GM18909 (cell line): ENCODE data around the gene STX1A.
"Not testable (repeated sequence)": the region's sequence is repeated elsewhere in the genome, so short reads cannot be mapped to it uniquely, and the experiment has no call there.

Experiments
- ATAC-seq: cut with Tn5 transposase; IDR thresholded peaks from one replicate; pipeline ENCODE4 v1.9.1; 2021; ENCODE audit warnings: mild to moderate bottlenecking; ENCODE audit not compliant: unreplicated experiment, poor library complexity

STX1A gene

DNA sequence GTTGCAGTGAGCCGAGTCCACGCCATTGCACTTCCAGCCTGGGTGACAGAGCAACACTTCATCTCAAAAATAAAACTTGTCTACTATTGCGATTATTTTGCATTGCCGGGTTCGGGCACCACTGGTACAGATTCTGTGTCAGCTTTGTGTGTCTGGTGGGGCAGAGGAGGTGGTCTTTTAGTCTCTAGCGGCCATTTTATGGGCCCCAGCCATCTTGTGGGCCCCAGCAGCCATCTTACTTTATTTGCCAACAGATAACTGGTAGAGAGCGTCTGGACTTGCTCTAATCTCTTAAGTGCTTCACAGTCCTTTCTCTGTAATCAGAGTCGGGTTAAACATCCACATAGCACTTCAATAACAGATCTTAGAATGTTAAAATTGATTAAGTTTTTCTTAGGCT lies 31.2 kb downstream of the STX1A start:
- no peak for ATAC-seq

DNA sequence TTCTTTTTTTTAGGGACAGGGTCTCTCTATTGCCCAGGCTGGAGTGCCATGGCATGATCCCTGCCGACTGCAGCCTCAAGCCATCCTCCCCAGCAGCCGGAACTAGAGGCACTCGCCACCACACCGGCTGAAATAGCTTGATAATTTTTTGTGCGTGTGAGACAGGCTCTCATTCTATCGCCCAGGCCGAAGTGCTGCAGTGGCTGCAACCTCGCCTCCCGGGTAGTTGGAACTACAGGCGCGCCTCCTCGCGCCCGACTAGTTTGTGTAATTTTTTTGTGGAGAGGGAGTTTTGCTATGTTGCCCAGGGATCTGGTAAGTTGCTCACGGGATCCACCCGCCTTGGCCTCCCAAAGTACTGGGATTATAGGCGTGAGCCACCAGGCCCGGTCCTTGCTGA lies 34.2 kb downstream of the STX1A start:
- no peak for ATAC-seq

DNA sequence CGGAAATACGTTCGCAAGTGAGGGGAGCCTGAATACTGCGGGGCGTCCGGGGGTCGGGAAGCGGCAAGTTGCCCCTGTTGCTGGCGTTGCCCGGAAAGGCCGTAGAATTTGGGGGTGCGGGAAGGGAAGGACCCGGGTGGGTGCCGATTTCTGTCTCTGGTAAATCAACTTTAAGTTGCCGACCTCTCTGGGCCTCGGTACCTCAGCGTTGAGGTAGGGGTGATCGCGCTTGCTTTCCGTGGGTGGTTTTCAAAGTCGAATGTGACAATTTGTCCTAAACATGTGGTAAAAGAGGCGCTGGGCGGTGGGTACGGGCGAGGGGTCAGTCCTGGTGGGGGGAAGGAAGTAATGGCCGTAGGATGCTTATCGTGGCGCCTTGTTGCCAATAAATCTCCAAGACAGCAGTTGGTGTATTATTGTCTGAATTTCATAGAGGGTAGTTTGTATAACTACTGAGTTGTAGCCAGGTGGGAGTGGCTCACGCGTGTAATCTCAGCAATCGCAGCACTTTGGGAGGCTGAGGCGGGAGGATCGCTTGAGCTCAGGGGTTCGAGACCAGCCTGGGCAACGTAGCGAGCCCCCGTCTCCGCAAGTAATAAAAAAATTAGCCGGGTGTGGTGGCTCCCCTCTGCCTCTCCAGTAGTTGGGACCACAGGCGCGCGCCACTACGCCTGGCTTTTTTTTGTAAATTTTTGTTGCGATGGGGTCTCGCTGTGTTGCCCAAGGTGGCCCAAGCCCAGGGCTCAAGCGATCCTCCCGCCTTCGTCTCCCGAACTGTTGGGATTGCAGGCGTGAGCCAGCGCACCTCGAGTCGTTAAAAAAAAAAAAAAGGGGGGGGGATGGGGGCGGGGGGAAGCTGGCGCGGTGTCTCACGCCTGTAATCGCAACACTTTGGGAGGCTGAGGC lies 35.4 kb downstream of the STX1A start:
- ATAC-seq, result peak; percentile 19

DNA sequence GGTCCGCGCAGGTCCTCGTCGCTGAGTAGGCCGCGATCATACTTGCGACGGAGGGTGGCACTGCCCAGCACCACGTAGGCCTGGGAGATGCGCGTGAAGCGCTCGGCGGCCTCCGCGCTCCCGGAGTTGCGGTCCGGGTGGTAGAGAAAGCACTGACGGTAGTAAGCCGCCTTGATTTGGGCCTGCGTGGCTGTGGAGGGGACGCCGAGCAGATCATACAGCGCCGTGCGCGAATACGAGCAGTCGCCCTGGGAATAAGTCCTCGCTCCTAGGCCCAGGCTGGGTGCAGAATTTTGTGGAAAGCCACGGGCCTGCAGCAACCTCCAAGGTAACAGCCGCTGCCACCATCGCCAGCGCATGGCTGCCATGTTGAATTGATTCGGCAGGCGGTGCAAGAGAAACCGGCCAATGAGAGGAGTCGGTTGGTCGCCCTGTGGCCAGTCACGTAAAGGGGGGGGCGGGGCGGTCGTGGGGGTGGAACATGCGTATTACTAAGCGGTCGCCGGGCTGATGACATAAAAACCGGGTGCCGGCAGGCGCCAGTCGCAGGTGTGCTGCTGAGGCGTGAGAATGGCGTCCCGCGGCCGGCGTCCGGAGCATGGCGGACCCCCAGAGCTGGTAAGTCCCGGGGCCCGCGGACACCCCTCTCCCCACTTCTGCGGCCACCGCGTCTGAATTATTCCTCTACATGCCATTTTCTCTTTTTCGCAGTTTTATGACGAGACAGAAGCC lies 36.2 kb downstream of the STX1A start, which contains the start of the genes BUD23 and DNAJC30:
TSS of gene BUD23 (plus strand) at position 542 of the 732 bp plus-strand sequence. CDS start at position 571, 29 bp downstream.
TSS of gene DNAJC30 (minus strand) at position 398 of the 732 bp plus-strand sequence. CDS start at position 368, 30 bp downstream.
- peak; percentile 90 for ATAC-seq

DNA sequence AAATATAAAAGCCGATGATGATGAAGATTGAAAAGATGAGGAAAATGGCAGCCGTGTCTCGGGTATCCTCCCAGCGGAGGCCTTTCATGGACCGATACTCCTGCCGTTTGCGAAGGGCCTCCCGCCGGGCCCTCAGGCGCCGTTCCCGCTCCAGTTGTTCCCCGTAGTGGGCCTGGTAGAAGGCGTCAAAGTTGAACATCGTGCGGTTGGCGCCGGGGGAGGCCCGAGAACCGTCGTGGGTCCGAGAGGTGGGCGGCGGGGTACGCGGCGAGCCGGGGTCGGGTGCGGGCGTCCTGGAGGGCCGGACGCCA lies 36.8 kb downstream of the STX1A start:
- ATAC-seq, result peak; percentile 1

DNA sequence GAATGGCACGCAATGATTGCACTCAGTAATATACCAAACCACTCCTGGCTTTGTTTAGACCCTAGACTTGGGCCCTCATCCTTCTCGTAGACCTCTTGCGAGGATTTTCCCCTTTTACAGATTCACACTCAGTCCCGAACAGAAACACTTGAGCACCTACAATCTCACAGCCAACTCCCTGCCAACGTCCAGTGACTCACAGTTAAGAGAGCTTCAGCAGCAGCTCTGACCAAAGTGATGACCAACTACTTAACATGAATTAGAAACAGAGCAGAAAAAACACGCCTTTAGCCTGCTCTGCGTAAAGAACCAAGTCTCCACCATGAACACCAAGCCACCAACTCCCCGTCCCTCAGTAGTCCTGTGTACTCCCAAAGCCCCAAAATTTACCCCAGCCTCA lies 38.4 kb downstream of the STX1A start:
- no peak for ATAC-seq

DNA sequence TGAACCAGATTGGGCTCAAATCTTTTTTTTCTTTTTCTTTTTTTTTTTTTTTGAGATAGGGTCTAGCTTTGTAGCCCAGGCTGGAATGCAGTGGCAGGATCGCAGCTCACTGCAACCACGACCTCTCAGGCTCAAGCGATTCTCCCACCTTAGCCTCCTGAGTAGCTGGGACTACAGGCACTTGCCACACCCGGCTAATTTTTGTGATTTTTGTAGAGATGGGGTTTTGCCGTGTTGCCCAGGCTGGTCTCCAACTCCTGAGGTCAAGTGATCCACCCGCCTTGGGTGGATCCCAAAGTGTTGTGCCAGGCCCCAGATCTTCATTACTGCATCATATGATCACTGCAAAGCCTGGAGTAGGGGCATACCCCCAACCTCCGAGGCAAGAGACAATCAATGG lies 39.0 kb downstream of the STX1A start:
- no peak for ATAC-seq

DNA sequence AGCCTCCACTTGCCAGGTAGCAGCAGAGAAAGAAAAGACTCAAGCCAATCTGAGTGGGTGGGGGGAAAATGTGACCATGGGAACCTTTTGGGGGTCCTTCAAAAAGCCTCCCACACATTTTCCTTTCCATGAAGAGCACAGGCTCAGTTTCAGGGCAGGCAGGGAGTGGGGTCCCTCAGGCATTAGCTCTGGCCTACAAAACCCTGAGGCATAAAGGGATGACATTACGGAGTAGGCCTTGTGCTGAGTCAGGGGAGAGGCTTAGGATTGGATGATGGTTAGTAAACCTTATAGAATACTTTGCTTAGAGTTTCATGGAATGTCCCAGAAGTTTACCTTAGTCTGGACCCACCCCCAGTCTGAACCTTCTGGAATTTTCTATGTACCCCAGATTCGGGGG lies 39.8 kb downstream of the STX1A start:
- ATAC-seq, result no peak

DNA sequence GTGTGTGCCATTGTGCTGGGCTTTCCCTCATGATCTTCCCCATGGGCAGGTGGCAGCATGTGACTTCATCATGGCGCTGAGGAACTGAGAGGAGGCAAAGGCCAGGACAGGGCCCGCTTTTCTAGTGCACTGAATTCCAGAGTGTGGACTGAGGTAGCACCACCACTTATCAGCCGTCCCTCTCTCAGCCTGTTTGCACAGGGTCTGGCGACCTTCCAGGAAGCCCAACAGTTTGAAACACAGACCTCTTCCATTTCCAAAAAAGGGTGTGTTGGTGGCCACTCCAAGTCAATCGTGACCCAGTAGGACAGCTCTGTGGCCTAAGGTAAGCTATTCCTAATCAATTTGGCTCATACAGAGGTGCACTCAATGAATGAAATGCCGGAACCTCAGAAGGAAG lies 40.6 kb downstream of the STX1A start:
- no peak for ATAC-seq

DNA sequence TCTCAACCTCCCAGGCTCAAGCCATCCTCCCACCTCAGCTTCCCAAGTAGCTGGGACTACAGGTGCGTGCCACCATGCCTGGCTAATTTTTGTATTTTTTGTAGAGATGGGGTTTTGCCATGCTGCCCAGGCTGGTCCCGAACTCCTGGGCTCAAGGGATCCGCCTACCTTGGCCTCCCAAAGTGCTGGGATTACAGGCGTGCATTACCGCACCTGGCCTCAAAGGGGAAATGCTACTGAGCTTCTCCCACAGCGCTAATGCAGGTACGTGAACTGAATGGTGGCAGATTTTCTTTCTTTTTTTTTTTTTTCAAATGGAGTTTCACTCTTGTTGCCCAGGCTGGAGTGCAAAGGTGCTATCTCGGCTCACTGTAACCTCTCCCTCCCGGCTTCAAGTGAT lies 43.4 kb downstream of the STX1A start:
- ATAC-seq, result not testable (repeated sequence)

DNA sequence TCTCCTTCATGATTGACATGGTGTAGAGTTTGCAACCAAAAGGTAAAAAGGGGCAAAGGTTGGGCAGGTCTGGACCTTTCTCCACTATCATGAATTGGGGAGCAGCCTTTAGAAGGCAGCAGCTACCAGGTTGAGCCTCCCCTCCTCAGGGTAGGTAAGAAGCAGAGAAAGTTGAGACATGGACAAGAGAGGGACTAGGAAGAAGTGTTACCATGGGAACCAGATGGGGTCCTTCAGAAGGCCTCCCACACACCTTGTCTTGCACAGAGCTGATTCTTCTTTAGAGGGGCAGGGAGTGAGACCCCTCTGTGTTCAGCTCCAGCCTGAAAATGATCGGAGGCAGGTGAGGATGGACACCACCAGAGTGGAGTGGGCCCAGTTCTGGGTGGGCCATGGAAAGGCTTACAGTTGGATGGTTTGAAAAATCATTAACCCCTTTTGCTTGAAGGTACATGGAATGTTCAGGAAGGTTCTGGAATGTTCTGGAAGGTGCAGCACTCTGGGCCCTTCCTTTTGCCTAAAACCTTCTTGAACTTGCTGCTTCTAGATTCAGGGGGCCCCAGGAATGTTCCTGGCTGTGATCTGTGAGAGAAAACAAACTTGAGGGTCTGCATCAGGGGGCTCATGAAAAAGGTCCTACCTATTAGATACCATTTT lies 44.9 kb downstream of the STX1A start:
- no peak for ATAC-seq

DNA sequence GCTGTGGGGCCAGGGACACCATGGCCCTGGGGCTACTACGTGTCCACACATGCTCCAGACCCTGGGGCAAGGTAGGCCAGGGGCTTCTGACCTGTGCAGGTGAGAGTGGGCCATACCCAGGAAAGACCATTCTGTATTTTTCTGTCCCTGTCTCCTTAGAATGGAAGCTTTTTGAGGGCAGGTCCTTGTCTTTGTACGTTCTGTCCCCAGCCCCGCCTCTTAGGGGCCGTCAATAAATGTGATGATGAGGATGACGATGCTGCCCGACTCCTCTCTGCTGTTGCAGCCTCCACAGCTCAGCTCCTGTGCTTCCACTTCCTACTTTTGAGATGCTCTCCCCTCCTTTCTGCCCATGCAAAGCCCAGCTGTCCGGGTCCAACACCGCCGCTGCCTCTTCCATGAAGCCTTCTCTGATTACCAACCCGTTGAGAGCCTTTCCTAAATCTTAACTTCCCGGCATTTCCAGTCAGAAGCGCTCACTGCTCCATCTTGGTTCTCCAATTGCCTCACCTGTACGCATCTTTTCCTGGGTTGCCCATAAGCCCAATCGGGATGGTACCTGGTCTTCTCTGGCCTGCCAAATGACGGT lies 47.5 kb downstream of the STX1A start:
- no peak for ATAC-seq

DNA sequence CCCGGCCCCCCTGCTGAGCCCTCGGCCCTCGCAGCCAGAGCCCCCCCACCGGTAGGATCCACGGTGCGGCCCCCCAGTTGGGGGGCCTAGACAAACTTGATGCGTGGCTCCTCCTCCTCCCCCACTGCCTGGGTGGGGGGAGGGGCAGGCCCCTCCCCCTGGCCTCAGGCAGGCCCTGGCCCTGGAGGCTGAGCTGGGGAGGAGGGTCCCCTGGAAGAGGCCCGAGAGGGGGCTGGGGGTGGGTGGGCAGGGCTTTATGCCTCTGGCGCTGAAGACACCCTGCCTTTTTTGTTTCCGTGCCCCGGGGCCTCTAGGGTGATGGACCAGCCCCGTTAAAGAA lies 48.2 kb downstream of the STX1A start:
- ATAC-seq, result no peak

DNA sequence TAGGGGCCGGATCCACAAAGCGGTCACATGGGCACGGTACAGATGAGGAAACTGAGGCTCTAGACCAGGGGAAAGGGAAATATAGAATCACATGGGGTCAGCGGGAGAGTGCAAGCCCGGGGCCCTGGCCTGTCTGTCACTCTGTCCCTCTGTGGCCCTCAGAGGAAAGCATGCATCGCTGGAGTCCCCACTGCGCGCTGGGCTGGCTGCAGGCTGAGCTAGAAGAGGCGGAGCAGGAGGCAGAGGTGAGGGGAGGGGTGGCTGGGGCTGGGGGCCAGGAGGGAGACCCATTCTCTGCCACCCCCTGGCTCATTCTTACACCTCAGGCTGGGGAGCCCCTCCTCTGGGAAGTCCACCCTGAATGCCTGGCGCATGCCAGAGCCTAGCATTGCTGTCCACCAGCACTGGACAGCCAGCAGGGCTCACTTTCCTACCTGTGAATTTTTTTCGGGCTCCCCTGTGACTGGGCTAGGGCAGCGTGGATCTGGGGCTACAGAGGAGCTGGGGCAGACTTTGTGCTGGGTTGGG lies 49.5 kb downstream of the STX1A start:
- ATAC-seq, result no peak

DNA sequence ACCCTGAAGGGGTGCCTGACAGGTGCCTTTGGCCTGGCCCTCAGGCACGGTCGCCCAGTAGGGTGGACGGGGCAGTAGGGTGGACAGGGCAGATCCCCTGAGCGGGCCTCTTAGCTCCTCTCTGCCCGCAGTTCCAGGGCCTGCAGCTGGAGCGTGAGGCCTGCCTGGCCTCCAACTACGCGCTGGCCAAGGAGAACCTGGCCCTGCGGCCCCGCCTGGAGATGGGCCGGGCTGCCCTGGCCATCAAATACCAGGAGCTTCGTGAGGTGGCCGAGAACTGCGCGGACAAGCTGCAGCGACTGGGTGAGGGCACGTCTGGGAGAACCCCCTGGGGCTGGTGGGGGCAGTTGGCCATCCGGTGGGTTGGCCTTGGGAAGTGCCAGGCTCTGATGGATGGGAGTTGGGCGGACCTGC lies 50.2 kb downstream of the STX1A start:
- ATAC-seq, result no peak

DNA sequence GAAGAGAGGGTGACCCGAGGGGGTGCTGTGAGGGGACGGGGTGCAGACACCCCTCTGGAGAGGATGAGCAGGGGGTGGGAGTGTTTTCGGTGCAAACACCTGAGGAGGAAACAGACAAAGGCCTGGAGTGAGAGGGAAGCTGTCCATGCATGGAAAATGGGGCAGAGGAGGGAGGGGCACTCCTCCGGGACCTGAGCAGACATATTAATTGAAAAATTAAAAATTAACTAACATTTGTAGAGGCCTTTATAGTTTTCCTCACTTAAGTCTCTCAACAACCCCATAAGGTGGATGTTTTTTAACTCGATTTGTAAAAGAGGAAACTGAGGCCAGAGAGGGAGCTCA lies 50.6 kb downstream of the STX1A start:
- ATAC-seq, result no peak

DNA sequence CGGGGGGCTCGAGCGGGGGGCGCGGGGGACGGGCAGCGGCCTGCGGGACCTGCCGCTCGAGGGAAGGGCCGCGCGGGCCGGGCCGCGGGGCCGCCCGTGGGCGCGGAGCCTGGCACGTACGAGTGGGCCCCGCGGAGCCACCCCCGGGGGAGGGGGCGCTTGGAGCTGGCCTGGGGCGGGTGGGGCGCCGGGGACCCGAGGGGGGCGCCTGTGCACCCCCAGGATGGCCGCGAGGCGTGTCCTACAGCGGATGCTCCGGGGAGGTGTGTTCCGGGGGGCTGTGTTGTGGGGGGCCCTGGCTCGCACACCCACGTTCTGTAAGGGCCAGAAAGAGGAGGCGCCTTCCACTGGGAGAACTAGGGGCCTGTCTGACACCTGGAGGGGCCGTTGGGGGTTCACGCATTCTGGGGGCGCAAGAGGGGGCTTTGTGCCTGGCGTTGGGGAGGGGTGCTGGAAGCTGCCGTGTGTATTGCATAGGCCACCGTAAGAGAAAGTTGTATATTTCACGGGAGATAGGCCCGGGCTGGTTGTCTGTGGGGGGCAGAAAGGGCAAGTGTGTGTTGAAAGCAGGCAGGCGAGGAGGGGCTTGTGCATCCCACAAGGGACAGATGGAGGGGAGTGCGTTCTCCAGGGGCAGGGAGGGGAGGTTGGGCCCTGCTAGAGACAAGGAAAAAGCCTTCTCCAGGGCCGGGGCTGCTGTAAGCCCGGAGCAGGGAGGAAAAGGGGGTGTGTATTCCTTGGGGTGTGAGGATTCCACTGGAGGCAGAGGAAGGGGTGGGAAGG lies 51.2 kb downstream of the STX1A start:
- ATAC-seq, result peak; percentile 14

DNA sequence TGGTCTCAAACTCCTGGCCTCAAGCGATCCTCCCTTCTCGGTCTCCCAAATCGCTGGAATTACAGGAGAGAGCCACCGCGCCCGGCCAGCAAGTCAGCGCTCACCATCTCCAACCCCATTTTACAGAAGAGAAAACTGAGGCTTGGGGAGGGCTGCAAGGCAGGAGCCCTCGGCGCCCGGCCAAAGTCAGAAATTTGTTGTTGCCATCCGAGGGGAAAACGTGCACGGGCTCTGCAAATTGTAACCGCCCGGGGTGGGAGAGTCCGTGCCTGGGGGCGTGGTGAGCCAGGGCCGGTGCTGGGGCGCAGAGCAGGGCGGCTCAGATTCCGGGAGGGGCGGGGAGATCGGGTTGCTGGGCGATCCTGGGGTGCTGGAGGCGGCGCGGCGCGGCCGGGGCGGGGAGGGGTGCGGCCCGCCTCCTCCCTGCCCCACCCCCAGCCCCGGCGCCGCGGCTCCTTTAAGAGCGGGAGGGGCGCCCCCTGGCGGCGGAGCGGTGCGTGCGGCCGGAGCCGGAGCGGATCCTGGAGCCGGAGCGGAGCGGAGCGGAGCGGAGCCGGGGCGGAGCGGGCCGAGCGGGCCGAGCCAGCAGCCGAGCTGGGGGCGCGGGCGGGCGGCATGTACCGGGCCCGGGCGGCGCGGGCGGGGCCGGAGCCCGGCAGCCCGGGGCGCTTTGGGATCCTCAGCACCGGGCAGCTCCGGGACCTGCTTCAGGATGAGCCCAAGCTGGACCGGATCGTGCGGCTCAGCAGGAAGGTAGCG lies 51.9 kb downstream of the STX1A start, which contains the start of gene VPS37D:
TSS of gene VPS37D (plus strand) at position 488 of the 759 bp plus-strand sequence. CDS start at position 616, 128 bp downstream.
- peak; percentile 89 for ATAC-seq

DNA sequence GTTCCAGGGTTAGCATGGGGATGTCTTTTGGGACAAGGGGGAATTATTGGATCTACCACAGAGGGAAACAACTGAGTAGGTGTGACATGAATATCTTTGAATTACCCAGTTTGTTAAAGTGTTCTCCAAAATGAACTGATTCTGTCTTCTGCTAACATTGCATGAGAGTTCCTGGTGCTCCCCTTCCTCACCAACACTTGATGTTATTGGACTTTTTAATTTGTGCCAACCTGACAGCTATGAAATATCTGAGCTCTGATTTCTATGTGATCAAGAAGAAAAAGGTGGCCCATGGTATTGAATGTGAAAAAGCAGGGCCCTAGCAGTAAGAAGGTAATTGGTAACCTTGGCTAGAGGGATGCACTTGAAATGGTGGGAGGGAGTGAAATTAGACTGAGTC lies 56.4 kb downstream of the STX1A start:
- no peak for ATAC-seq
